ENCODE data around the gene CBY2.

GRCh38 chr13:45678282-45678681 lies 23.8 kb upstream of the CBY2 start:
- TF ChIP-seq POLR2A (IDR thresholded peaks at IDR 0.05) (no peak), EP300 (IDR thresholded peaks at IDR 0.05) (no peak), CTCF (IDR thresholded peaks at IDR 0.05) (no peak)

Data from gastroesophageal sphincter (tissue), 3 donors.